Measurements from ENCODE around the gene RLF.

GRCh38 chr1:40274331-40274730 lies 113.1 kb downstream of the RLF start:
- TF ChIP-seq, protein P1, sequence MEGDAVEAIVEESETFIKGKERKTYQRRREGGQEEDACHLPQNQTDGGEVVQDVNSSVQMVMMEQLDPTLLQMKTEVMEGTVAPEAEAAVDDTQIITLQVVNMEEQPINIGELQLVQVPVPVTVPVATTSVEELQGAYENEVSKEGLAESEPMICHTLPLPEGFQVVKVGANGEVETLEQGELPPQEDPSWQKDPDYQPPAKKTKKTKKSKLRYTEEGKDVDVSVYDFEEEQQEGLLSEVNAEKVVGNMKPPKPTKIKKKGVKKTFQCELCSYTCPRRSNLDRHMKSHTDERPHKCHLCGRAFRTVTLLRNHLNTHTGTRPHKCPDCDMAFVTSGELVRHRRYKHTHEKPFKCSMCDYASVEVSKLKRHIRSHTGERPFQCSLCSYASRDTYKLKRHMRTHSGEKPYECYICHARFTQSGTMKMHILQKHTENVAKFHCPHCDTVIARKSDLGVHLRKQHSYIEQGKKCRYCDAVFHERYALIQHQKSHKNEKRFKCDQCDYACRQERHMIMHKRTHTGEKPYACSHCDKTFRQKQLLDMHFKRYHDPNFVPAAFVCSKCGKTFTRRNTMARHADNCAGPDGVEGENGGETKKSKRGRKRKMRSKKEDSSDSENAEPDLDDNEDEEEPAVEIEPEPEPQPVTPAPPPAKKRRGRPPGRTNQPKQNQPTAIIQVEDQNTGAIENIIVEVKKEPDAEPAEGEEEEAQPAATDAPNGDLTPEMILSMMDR (IDR thresholded peaks at IDR 0.05 in 4 of 5, conservative IDR thresholded peaks at IDR 0.05 in 1 of 5) = no peak
- TF ChIP-seq POLR2A (IDR thresholded peaks at IDR 0.05) = no peak
